ENCODE data around the gene RNF5. TPM values are rescaled to one million over a fixed set of nuclear protein-coding genes. Genes with fewer than 3 reads are reported as not detected.

The RNF5 gene
- total and polyA plus RNA-seq, 9 of the 15 experiments (the other 6 are each of a cell fraction or from before 2014, with no cell fraction given) = 62.2 to 245 (median 129) TPM

GRCh38 chr6:32194825-32195651, 16.8 kb downstream of the RNF5 start (continued):
- TF ChIP-seq ZBTB17 (CRISPR knock-in tag; IDR thresholded peaks at IDR 0.05) (0 out of 2 replicates have a peak, but pooled peaks have one; percentile 8), ZC3H8 (IDR thresholded peaks at IDR 0.05) (0 out of 2 replicates have a peak, but pooled peaks have one; percentile 76), RHOXF2B (CRISPR knock-in tag; conservative IDR thresholded peaks at IDR 0.05) (0 out of 2 replicates have a peak, but pooled peaks have one; percentile 43)
- TF ChIP-seq, protein P1, sequence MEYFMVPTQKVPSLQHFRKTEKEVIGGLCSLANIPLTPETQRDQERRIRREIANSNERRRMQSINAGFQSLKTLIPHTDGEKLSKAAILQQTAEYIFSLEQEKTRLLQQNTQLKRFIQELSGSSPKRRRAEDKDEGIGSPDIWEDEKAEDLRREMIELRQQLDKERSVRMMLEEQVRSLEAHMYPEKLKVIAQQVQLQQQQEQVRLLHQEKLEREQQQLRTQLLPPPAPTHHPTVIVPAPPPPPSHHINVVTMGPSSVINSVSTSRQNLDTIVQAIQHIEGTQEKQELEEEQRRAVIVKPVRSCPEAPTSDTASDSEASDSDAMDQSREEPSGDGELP (CRISPR knock-in tag; IDR thresholded peaks at IDR 0.05; ENCODE audit: borderline replicate concordance) = no peak
- TF ChIP-seq, protein P2, sequence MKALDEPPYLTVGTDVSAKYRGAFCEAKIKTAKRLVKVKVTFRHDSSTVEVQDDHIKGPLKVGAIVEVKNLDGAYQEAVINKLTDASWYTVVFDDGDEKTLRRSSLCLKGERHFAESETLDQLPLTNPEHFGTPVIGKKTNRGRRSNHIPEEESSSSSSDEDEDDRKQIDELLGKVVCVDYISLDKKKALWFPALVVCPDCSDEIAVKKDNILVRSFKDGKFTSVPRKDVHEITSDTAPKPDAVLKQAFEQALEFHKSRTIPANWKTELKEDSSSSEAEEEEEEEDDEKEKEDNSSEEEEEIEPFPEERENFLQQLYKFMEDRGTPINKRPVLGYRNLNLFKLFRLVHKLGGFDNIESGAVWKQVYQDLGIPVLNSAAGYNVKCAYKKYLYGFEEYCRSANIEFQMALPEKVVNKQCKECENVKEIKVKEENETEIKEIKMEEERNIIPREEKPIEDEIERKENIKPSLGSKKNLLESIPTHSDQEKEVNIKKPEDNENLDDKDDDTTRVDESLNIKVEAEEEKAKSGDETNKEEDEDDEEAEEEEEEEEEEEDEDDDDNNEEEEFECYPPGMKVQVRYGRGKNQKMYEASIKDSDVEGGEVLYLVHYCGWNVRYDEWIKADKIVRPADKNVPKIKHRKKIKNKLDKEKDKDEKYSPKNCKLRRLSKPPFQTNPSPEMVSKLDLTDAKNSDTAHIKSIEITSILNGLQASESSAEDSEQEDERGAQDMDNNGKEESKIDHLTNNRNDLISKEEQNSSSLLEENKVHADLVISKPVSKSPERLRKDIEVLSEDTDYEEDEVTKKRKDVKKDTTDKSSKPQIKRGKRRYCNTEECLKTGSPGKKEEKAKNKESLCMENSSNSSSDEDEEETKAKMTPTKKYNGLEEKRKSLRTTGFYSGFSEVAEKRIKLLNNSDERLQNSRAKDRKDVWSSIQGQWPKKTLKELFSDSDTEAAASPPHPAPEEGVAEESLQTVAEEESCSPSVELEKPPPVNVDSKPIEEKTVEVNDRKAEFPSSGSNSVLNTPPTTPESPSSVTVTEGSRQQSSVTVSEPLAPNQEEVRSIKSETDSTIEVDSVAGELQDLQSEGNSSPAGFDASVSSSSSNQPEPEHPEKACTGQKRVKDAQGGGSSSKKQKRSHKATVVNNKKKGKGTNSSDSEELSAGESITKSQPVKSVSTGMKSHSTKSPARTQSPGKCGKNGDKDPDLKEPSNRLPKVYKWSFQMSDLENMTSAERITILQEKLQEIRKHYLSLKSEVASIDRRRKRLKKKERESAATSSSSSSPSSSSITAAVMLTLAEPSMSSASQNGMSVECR (CRISPR knock-in tag; IDR thresholded peaks at IDR 0.05) = no peak

Measured in K562 (cell line).